HepG2 (cell line): Measurements from ENCODE around the gene HTR1D. TPM values are rescaled to one million over a fixed set of nuclear protein-coding genes. Genes with fewer than 3 reads are reported as not detected.

ENCODE experiments used
- ARID4A ChIP-seq: sonication (generic); formaldehyde crosslinking; IDR thresholded peaks from 2 replicates; pipeline ENCODE4 v1.5.0; 2020; ENCODE audit warnings: mild to moderate bottlenecking, missing genetic modification reagents, borderline replicate concordance
- BCL3 ChIP-seq: sonication (generic); formaldehyde crosslinking; IDR thresholded peaks from 2 replicates; pipeline ENCODE4 v1.5.1; 2020; ENCODE audit warnings: mild to moderate bottlenecking, missing genetic modification reagents, moderate library complexity
- CHD4 ChIP-seq: fragments of 200-600 bp; sonication (generic); IDR thresholded peaks from 2 replicates; pipeline ENCODE4 v1.7.0; 2017; ENCODE audit warnings: mild to moderate bottlenecking, low read length, borderline replicate concordance
- GATAD2A ChIP-seq: IDR thresholded peaks from 2 replicates; pipeline ENCODE4 v1.6.1; 2016
- HOXA9 ChIP-seq: sonication (generic); formaldehyde crosslinking; IDR thresholded peaks from 2 replicates; pipeline ENCODE4 v1.8.1; 2022; ENCODE audit warnings: missing genetic modification reagents, mild to moderate bottlenecking, moderate library complexity, borderline replicate concordance
- KAT7 ChIP-seq: IDR thresholded peaks from 2 replicates; pipeline ENCODE4 v1.6.1; 2018; ENCODE audit warnings: borderline replicate concordance, missing compliant biosample characterization
- MAX ChIP-seq: IDR thresholded peaks from 2 replicates; pipeline ENCODE4 v1.6.1; 2012; ENCODE audit warnings: inconsistent platforms
- MXD3 ChIP-seq: IDR thresholded peaks from 2 replicates; pipeline ENCODE4 v1.6.1; 2016; ENCODE audit warnings: mild to moderate bottlenecking, missing biosample characterization, missing genetic modification reagents
- NCOA1 ChIP-seq: sonication (generic); formaldehyde crosslinking; IDR thresholded peaks from 2 replicates; pipeline ENCODE4 v1.9.0; 2021; ENCODE audit warnings: missing genetic modification reagents
- POGZ ChIP-seq: sonication (generic); formaldehyde crosslinking; IDR thresholded peaks from 2 replicates; pipeline ENCODE4 v1.4.0; 2020; ENCODE audit warnings: mild to moderate bottlenecking, missing genetic modification reagents
- SOX5 ChIP-seq: IDR thresholded peaks from 2 replicates; pipeline ENCODE4 v1.6.1; 2016; ENCODE audit warnings: borderline replicate concordance
- TFAP4 ChIP-seq: sonication (generic); IDR thresholded peaks from 2 replicates; pipeline ENCODE4 v1.6.1; 2016; ENCODE audit warnings: low read depth, borderline replicate concordance
- ZEB1 ChIP-seq: IDR thresholded peaks from 2 replicates; pipeline ENCODE4 v1.6.1; 2012; ENCODE audit warnings: mild to moderate bottlenecking, low read depth, inconsistent platforms; ENCODE audit not compliant: insufficient replicate concordance
- ZIK1 ChIP-seq: sonication (generic); formaldehyde crosslinking; IDR thresholded peaks from 2 replicates; pipeline ENCODE4 v1.5.0; 2020; ENCODE audit warnings: mild to moderate bottlenecking, low read depth, missing genetic modification reagents, borderline replicate concordance
- ZNF451 ChIP-seq: sonication (generic); formaldehyde crosslinking; IDR thresholded peaks from 2 replicates; pipeline ENCODE4 v1.5.0; 2020; ENCODE audit warnings: mild to moderate bottlenecking, missing genetic modification reagents
- ZNF543 ChIP-seq: sonication (generic); formaldehyde crosslinking; IDR thresholded peaks from 2 replicates; pipeline ENCODE4 v1.4.0; 2020; ENCODE audit warnings: mild to moderate bottlenecking, missing genetic modification reagents
- ZNF546 ChIP-seq: sonication (generic); formaldehyde crosslinking; conservative IDR thresholded peaks from 2 replicates; pipeline ENCODE4 v1.8.1; 2023; ENCODE audit warnings: mild to moderate bottlenecking, missing genetic modification reagents
- ZNF770 ChIP-seq: sonication (generic); formaldehyde crosslinking; IDR thresholded peaks from 2 replicates; pipeline ENCODE4 v1.5.0; 2020; ENCODE audit warnings: mild to moderate bottlenecking, missing genetic modification reagents
- ZSCAN29 ChIP-seq: sonication (generic); formaldehyde crosslinking; conservative IDR thresholded peaks from 2 replicates; pipeline ENCODE4 v1.4.0; 2020; ENCODE audit warnings: mild to moderate bottlenecking, missing genetic modification reagents
- ZSCAN31 ChIP-seq: sonication (generic); formaldehyde crosslinking; IDR thresholded peaks from 2 replicates; pipeline ENCODE4 v1.5.0; 2020; ENCODE audit warnings: low read depth, mild to moderate bottlenecking, missing genetic modification reagents
- polyA plus RNA-seq, 8 experiments: library from polyadenylated mRNA; depleted of rRNA in 3 of 8; stranded (reverse) in 7 of 8; unstranded in 1 of 8; fragments of >200 nt; fragmentation: Illumina TruSeq in 4 of 8; extraction: Trizol in 4 of 8; gene quantifications; 2 replicates each; pipeline versions ENCODE4 v1.2.1 to v1.2.3, GENCODE V29; 2011 to 2016; ENCODE audit warnings: low read depth in 4 of 8, missing spikeins in 1 of 8, mixed read lengths in 1 of 8; ENCODE audit not compliant: insufficient read depth in 1 of 8
- total RNA-seq, 5 experiments: library from RNA; depleted of rRNA; stranded (reverse); fragments of >200 nt; fragmentation: Illumina TruSeq; extraction: Trizol; gene quantifications; 2 replicates each; pipeline ENCODE4 v1.2.3, GENCODE V29; 2016; ENCODE audit warnings: low read depth in 1 of 5

Gene HTR1D
- total and polyA plus RNA-seq, 2 of the 13 experiments (the other 11 are each of a cell fraction or from before 2014, with no cell fraction given): 0.04 to 0.07 TPM

- TF ChIP-seq ARID4A (CRISPR knock-in tag) (peak; percentile 63; the same call in 1 of the 2 replicates), NCOA1 (no peak), ZNF546 (CRISPR knock-in tag) (0 out of 2 replicates have a peak, but pooled peaks have one; percentile 54), ZSCAN29 (CRISPR knock-in tag) (0 out of 2 replicates have a peak, but pooled peaks have one; percentile 49), MAX (peak; percentile 56), KAT7 (CRISPR knock-in tag) (no peak), ZSCAN31 (CRISPR knock-in tag) (0 out of 2 replicates have a peak, but pooled peaks have one; percentile 28), TFAP4 (peak; percentile 72; the same call in 1 of the 2 replicates), GATAD2A (peak; percentile 26; the same call in 1 of the 2 replicates), MXD3 (0 out of 2 replicates have a peak, but pooled peaks have one; percentile 32), ZEB1 (peak; percentile 44), CHD4 (no peak), HOXA9 (CRISPR knock-in tag) (peak; percentile 38; the same call in 1 of the 2 replicates), SOX5 (CRISPR knock-in tag) (peak; percentile 56; the same call in 1 of the 2 replicates), ZNF543 (CRISPR knock-in tag) (0 out of 2 replicates have a peak, but pooled peaks have one; percentile 64), BCL3 (CRISPR knock-in tag) (peak; percentile 37; the same call in 1 of the 2 replicates), ZNF451 (CRISPR knock-in tag) (no peak), ZIK1 (CRISPR knock-in tag) (no peak), POGZ (CRISPR knock-in tag) (0 out of 2 replicates have a peak, but pooled peaks have one; percentile 32), ZNF770 (CRISPR knock-in tag) (peak; percentile 34; the same call in 1 of the 2 replicates)
Observed at GRCh38 chr1:23168445-23169194, 48.7 kb downstream of the HTR1D start, which contains the start of gene LUZP1 (continued).
